ENCODE results near the gene GPATCH3.
"Not testable (repeated sequence)": the region's sequence is repeated elsewhere in the genome, so short reads cannot be mapped to it uniquely, and the experiment has no call there.

GPATCH3 gene

DNA sequence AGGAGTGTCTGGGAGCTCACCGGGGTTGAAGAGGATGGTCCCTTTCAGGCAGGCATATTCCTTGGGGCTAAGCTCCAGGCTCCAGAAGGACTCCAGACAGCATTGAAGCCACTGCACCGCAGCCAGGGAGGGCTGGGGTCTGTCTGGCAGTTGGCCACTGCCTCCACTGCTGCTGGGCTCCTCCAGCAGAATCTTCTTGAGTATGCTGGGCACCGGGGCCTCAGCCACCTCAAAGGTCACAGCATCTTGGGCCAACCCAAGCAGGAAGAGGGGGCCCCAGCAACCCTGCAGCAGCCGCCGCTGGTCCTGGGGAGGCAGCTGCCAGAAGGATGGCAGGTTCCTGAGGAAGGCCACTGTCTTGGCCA, 13.1 kb upstream of the GPATCH3 start:
- DNase-seq (ENCODE audit: low read depth), result no peak

DNA sequence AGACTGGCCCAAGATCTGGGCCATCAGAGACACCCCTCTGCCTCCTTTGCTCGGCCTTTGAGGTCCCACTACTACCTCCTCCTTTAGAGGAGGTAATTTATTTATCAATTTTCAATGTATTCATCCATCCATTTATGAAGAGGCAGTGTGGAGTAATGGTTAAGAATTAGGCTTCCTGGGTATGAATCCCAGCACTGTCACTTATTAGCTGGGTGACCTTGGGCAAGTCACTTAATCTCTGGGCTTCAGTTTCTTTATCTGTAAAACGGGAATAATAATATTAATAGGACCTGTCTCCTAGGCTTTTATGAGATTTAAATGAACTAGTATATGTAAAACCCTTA, 11.9 kb upstream of the GPATCH3 start:
- no peak for DNase-seq (ENCODE audit: low read depth)

- no peak for DNase-seq (ENCODE audit: low read depth)
These were observed 11.3 kb upstream of the GPATCH3 start for GRCh38 chr1:26911399-26912146.

GRCh38 chr1:26910343-26911160, 10.3 kb upstream of the GPATCH3 start:
- DNase-seq (ENCODE audit: low read depth), result no peak

- DNase-seq (ENCODE audit: low read depth), result no peak
These were observed 9.7 kb upstream of the GPATCH3 start for GRCh38 chr1:26909951-26910342.

GRCh38 chr1:26907071-26907917, 7.0 kb upstream of the GPATCH3 start:
- DNase-seq (ENCODE audit: low read depth), result peak; percentile 69

DNA sequence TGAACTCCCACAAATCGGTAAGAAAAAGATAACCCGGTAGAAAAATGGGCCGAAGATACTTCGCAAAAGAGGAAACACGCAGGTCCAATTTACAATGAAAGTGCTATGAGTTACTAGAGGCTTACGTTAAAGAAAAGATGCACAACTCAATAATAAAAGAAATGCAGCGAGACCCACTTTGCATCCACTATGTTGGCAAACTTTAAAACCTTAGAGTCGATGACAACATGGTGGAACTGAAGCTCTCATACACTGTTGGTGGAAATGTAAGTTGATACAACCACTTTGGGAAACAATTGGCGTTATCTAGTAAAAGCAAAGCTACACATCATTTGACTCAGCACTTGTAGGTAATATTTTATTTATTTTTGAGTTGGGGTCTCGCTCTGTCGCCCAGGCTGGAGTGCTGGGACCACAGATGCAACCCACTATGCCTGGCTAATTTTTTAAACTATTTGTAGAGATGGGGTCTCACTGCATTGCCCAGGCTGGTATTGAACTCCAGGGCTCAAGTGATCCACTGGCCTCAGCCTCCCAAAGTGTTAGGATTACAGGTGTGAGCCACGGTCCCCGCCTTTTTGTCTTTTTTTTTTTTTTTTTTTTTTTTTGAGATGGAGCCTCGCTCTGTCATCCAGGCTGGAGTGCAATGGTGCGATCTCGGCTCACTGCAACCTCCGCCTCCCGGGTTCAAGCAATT, 696 bp upstream of the GPATCH3 start:
- no peak for DNase-seq (ENCODE audit: low read depth)

- DNase-seq (ENCODE audit: low read depth), result no peak
These were observed 2.9 kb downstream of the GPATCH3 start for GRCh38 chr1:26897351-26897750.

DNA sequence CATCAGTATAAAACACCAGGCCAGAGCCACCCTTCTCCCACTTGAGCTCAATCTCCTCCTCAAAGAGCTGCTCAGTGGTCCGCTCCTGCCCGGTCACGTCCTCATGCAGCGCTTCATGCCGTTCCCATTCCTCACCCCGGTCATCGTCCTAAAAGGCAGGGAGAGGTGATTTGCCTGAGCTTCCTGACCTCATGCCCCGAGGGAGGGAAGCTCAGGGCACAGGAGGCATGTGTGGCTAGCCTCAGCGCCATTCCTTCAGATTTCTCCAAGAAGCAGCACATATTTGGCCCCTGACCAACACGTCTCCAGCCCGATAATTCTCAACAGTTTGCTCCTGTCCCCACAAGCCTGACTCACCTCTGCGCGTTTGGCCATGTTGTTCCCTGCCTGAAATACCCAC, 6.0 kb downstream of the GPATCH3 start:
- no peak for DNase-seq (ENCODE audit: low read depth)

- DNase-seq (ENCODE audit: low read depth), result no peak
These were observed 9.8 kb downstream of the GPATCH3 start for GRCh38 chr1:26890467-26890796.

DNA sequence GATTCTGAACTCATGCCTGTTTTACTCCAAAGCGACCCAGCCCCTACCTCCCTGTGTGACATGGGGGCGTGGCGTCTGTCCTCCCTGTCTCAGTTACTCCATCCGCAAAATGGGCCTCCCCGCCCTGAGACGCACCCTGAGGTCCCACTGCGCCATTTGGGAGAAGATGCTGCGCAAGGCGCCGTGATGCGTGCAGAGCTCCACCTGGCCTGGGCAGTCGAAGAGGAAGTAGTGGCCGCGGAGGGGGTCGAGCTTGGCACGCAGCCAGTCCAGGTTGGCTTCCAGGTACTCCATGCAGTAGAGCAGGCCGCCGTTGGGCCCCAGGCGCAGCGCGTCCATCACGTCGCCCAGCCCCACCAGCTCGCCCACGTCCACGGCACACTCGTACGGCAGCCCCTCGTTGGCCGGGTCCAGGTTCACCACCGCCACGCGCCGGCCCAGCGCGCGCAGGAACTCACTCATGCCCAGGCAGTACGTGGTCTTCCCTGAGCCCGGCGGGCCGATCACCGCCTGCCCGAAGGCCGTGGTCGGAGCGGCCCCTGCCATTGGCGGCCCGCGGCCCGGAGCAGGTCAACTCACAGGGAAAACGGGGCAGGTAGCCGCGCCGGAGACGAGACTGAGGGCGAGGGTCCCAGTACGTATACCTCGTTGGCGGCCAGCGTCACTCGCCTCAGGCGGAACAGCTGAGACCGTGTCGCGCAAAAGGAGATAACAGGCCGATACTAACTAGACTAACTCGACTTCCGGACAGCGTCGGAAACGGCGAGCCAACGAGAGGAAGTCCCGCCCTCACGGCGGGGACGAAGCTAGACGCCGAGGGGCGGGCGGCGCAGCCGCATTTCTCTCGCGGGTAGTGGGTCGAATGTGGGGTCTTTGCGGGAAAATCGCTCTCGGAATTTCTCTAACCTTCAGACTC, 10.5 kb downstream of the GPATCH3 start, which contains the start of gene GPN2:
GPN2 (minus strand) TSS at position 733 of the 916 bp plus-strand sequence; CDS start at position 546, 187 bp downstream.
- DNase-seq (ENCODE audit: low read depth), result no peak

GRCh38 chr1:26888231-26888630, 12.0 kb downstream of the GPATCH3 start:
- no peak for DNase-seq (ENCODE audit: low read depth)

- no peak for DNase-seq (ENCODE audit: low read depth)
These were observed 13.1 kb downstream of the GPATCH3 start for GRCh38 chr1:26887125-26887524.

GRCh38 chr1:26882696-26883463, 17.4 kb downstream of the GPATCH3 start:
- DNase-seq (ENCODE audit: low read depth), result no peak

- not testable (repeated sequence) for DNase-seq (ENCODE audit: low read depth)
These were observed 18.7 kb downstream of the GPATCH3 start for GRCh38 chr1:26881611-26882010.

DNA sequence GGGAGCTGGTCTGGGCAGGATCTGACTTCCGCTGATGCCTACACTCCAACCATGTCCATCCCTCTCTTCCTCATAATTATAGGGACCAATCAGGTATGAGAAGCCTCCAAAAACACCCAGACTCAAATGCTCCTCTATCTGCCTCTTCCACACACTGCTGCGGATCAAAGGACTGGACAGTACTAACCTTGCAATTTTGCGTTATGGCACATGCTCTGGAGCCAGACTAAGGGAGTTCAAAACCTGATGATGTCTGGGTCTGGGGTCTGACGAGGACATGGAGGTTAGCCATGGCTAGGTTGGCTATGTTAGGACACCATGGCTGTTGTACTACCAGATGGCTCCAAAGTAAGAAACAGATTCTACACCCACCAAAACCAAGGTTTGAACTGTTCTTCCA, 20.5 kb downstream of the GPATCH3 start:
- DNase-seq (ENCODE audit: low read depth), result no peak

GRCh38 chr1:26877326-26877725, 22.9 kb downstream of the GPATCH3 start:
- no peak for DNase-seq (ENCODE audit: low read depth)

DNA sequence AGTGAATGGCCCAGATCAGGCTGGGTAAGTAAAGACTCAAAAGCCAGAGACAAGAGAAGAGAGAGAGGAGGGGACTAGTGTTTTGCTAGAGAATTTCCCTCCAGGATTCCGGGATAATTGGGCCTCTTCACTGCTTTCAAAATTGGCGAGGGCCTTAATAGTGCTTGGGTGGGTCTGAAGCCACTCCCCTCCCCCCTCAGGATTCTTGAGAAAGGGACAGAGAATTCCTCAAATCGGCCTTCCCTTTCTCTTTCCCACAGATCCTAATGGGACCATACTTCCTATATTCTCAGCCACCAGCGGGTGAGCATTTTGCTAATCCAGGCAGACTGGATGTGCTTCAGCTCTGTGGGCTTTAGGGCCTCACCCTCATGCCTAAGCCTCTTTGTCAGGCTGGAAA, 25.4 kb downstream of the GPATCH3 start:
- DNase-seq (ENCODE audit: low read depth), result no peak

DNA sequence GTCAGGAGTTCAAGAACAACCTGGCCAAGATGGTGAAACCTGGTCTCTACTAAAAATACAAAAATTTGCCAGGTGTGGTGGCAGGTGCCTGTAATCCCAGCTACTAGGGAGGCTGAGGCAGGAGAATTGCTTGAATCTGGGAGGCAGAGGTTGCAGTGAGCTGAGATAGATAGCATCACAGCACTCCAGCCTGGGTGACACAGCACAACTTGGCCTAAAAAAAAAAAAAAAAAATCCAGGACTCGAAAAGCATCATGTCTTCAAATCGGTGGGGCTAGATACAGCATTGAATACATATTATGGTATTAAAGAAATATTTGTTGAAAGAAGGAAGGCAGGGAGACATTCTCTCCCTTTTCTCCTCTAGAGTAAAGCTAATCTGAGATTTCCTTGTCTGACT, 27.2 kb downstream of the GPATCH3 start:
- DNase-seq (ENCODE audit: low read depth), result not testable (repeated sequence)
